Chondrocyte (in vitro differentiated cells): Measurements from ENCODE around the gene INTS1. TPM values are rescaled to one million over a fixed set of nuclear protein-coding genes. Genes with fewer than 3 reads are reported as not detected.
A peak's percentile ranks its signal among the peaks of the same experiment; 100 is the strongest.

Experiments used
- DNase-seq: peaks from one replicate; pipeline ENCODE4 v3.0.0; 2021; ENCODE audit warnings: mixed read lengths, low spot score
- H3K27ac Mint-ChIP-seq: one replicate; pipeline ENCODE4 v1.8.0; 2021; ENCODE audit warnings: mild to moderate bottlenecking, moderate library complexity, mixed read lengths; ENCODE audit not compliant: unreplicated experiment
- H3K27me3 Mint-ChIP-seq: 2 replicates; pipeline ENCODE4 v1.8.0; 2021; ENCODE audit warnings: low read depth, mixed read lengths
- H3K36me3 Mint-ChIP-seq: 2 replicates; pipeline ENCODE4 v1.8.0; 2021; ENCODE audit warnings: low read depth, mixed read lengths
- H3K4me1 Mint-ChIP-seq: 2 replicates; pipeline ENCODE4 v1.8.0; 2021; ENCODE audit warnings: low read depth, mild to moderate bottlenecking, mixed read lengths
- H3K4me3 Mint-ChIP-seq: one replicate; pipeline ENCODE4 v1.8.0; 2021; ENCODE audit warnings: mild to moderate bottlenecking, moderate library complexity, mixed read lengths; ENCODE audit not compliant: unreplicated experiment
- H3K9me3 Mint-ChIP-seq: 2 replicates; pipeline ENCODE4 v1.8.0; 2021; ENCODE audit warnings: low read depth, mixed read lengths
- total RNA-seq: library from RNA; stranded (reverse); gene quantifications from 3 replicates; pipeline ENCODE4 v1.2.1, GENCODE V29; 2021
- TF ChIP-seq, protein P1 (sequence below): fragments of 200-600 bp; sonication (generic); IDR thresholded peaks from 2 replicates; pipeline ENCODE4 v1.5.0; 2021; ENCODE audit warnings: antibody characterized with exemption, mild to moderate bottlenecking, moderate library complexity

INTS1 gene
- total RNA-seq, 1 donor from 2014 or later, result 80.4 TPM

DNA sequence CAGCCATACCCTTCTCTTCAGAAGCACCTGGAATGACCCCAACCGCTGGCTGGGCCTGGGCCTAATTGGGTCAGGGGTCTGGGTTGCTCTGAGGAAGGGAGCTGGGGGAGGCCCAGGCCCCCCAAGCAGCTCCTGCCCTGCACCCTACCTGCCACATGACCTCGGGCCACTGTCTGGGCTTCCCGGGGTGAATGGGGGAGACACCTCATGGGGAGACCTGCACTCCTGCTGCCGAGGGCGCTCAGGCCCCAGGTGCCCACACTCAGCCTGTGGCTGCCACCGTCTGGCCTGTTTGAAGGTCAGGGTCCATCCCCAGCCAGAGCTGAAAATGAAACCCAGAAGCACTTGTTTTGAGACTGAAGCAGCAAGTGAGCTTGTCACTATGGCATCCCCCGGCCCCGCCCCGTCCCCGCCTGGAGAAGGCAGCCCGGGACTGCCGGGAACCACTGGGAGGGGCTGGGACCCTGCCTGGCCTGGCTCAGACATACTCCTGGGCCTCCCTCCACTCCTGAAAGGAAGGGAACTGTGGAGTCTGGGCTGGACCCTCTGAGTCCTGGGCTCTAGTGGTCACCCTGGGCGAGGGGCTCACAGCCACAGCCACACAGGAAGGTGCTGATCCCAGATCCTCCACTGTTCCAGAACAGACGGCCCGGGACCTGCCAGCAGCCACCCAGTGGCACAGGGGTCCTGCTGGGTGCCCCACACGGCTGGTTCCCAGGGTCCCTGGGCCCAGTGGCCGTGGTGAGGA is 37.5 kb downstream of the INTS1 start:
- Mint-ChIP-seq H3K27me3 (no peaks in the 10 kb centered on the region), H3K4me3 (no peak overlapping the region), H3K27ac (peak overlapping the region; percentile 41), H3K9me3 (no peaks in the 10 kb centered on the region), H3K4me1 (peaks cover 21% of the 10 kb centered on the region), H3K36me3 (no peaks in the 10 kb centered on the region)
- DNase-seq, result no peak
- TF ChIP-seq, protein P1, sequence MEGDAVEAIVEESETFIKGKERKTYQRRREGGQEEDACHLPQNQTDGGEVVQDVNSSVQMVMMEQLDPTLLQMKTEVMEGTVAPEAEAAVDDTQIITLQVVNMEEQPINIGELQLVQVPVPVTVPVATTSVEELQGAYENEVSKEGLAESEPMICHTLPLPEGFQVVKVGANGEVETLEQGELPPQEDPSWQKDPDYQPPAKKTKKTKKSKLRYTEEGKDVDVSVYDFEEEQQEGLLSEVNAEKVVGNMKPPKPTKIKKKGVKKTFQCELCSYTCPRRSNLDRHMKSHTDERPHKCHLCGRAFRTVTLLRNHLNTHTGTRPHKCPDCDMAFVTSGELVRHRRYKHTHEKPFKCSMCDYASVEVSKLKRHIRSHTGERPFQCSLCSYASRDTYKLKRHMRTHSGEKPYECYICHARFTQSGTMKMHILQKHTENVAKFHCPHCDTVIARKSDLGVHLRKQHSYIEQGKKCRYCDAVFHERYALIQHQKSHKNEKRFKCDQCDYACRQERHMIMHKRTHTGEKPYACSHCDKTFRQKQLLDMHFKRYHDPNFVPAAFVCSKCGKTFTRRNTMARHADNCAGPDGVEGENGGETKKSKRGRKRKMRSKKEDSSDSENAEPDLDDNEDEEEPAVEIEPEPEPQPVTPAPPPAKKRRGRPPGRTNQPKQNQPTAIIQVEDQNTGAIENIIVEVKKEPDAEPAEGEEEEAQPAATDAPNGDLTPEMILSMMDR, result peak; percentile 21

DNA sequence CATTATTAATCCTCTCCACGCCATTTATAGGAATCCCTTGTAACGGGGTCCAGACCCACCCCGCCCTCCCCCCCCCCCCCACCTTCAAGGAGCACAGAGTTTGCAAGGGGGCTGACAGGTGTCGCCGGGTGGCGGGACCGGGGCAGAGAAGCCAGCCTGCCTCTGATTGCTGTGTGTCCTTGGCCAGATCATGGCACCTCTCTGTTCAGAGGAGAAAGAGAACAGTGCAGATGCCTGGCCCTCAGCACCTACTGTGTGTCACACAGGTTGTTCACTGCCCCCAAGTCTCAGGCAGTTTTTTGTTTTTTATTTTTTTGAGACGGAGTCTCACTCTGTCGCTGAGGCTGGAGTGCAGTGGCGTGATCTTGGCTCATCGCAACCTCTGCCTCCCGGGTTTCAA is 39.5 kb downstream of the INTS1 start:
- H3K4me3 Mint-ChIP-seq, result no peak overlapping the region
- H3K4me1 Mint-ChIP-seq, result peaks cover 36% of the 10 kb centered on the region
- H3K27ac Mint-ChIP-seq, result no peak overlapping the region
- no peaks in the 10 kb centered on the region for H3K9me3 Mint-ChIP-seq
- H3K27me3 Mint-ChIP-seq, result no peaks in the 10 kb centered on the region
- DNase-seq, result no peak
- H3K36me3 Mint-ChIP-seq, result no peaks in the 10 kb centered on the region
- TF ChIP-seq, protein P1, result no peak

DNA sequence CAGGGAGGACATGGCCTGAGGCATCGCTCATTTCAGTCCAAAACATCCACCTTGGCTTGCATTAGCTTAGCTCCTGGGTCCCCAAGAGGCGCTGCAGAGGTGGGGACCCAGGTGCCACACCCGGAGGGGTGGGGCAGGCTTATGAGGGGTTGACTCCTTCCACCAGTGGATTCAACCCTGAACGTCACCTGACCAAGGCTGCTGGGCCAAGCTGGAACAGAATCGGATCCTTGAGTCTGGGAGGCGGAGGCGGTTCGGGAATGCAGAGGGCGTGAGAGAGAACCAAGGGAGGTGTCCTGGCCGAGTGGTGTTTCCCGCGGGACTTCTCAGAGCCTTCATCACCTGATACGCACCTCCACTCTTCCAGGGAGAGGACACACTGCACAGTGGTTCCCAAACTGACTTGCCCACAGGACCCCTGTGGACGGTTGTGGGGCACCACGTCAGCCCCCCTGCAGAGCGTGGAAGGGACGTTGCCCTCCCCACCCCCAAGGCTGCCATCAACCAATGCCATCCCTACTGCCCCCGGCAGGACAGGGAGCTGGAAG is 40.4 kb downstream of the INTS1 start:
- no peak for DNase-seq
- Mint-ChIP-seq H3K4me3 (no peak overlapping the region), H3K27me3 (no peaks in the 10 kb centered on the region), H3K9me3 (no peaks in the 10 kb centered on the region), H3K36me3 (no peaks in the 10 kb centered on the region), H3K4me1 (peaks cover 36% of the 10 kb centered on the region), H3K27ac (no peak overlapping the region)
- TF ChIP-seq, protein P1, result no peak

DNA sequence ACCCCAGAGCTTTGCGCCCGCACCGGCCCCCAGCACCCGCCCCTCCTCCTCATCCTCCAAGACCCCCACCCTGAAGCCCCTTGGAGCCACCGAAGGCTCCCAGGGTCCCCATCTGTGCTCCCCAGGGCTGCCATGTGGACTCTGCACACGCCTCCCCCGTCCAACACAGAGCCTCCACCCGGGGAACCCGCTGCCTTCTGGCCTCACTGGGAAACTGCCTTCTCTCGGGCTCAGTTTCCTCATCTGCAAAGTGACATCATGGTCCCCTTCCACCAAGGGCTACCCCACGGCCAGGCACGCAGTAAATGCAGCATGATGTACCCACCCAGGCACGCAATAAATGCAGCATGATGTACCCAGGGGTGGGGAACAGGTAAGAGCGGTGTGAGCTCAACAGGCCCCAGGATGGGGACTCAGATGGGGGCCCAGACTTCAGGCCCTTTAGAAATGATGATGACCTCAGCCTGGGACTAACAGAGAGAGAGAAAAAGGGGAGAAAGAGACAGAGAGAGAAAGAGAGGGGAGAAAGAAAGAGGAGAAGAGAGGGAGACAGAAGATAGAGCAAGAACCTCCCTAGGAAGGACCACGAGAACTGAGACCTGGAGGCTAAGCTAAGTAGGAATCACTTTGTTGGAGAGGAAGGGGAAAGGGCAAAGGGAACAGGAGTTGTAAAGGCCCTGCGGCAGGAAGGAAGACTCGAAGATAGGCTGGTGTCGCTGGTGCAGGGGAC is 42.4 kb downstream of the INTS1 start:
- TF ChIP-seq, protein P1, result no peak
- H3K36me3 Mint-ChIP-seq, result no peaks in the 10 kb centered on the region
- H3K27ac Mint-ChIP-seq, result peak overlapping the region; percentile 78
- no peak overlapping the region for H3K4me3 Mint-ChIP-seq
- peaks cover 48% of the 10 kb centered on the region for H3K4me1 Mint-ChIP-seq
- no peak for DNase-seq
- H3K9me3 Mint-ChIP-seq, result no peaks in the 10 kb centered on the region
- no peaks in the 10 kb centered on the region for H3K27me3 Mint-ChIP-seq

DNA sequence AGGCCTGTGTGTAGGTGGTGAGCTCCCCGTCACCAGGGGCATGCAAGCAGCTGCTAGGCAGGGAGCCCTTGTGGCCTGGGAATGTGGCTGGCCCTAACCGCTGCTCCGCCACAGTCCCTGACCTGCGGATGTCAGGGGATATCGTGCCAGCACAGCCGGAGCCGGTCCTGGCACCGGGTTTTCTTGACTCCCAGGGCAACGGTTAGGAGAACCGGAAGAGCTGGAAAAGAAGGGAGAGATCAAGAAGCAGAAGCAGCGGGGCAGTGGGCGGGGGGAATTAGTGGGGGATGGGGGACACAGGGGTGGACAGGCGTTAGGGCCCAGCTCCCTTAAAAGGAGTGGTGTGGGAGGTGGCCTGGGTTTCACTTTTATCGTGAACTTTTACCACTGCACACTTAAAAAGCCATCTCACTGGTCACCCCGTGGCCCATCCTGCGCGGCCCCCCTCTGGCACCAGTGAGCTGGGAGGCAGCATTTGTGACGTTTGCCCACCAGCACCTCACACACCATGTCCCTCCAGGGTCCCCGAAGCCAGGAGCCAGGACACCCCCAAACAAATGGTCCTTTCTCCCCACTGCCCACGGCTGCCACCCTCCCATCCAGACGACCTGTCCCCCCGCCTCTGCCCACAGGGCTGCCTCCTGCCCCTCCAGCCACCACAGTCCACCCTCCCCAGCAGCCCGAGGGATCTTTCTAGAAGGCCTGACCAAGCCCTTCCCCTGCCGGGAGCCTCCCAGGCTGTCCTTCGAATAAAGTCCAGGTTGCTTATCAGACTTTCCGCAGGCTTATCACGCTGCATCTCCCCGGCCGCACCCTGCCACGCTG is 43.2 kb downstream of the INTS1 start:
- no peaks in the 10 kb centered on the region for H3K27me3 Mint-ChIP-seq
- no peaks in the 10 kb centered on the region for H3K36me3 Mint-ChIP-seq
- TF ChIP-seq, protein P1, result no peak
- no peaks in the 10 kb centered on the region for H3K9me3 Mint-ChIP-seq
- H3K4me1 Mint-ChIP-seq, result peaks cover 49% of the 10 kb centered on the region
- DNase-seq, result no peak
- peak overlapping the region; percentile 78 for H3K27ac Mint-ChIP-seq
- H3K4me3 Mint-ChIP-seq, result peak overlapping the region; percentile 9
